ENCODE measurements around the gene ZNG1B.
"Not testable (repeated sequence)": the region's sequence is repeated elsewhere in the genome, so short reads cannot be mapped to it uniquely, and the experiment has no call there.

DNA sequence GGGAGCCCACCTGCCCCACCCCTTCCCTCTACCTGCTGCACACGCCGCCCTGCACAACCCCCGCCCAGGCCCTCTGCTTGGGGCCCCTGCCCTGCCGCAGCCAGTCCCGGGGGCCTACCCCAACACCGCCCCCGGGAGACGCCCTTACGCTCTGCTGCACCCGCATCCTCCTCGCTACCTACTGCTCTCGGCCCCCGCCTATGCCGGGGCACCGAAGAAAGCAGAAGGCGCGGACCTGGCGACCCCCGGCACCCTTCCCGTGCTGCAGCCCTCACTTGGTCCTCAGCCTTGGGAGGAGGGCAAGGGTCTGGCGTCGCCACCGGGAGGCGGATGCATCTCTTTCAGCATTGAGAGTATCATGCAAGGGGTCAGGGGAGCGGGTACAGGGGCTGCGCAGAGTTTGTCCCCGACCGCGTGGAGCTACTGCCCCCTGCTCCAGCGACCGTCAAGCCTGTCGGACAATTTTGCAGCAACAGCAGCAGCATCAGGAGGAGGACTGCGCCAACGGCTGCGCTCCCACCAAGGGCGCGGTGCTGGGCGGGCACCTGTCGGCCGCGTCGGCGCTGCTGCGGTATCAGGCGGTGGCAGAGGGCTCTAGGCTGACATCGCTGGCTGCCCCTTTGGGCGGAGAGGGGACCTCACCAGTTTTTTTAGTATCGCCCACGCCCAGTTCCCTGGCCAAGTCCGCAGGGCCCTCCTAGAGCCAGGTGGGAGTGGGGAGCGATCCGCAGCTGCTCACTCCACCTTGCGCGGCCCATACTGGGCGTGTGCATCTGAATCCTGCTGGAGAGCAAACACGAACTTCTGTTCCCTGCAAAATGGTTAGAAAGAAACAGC, 62.6 kb downstream of the ZNG1B start:
- TF ChIP-seq, protein P1, sequence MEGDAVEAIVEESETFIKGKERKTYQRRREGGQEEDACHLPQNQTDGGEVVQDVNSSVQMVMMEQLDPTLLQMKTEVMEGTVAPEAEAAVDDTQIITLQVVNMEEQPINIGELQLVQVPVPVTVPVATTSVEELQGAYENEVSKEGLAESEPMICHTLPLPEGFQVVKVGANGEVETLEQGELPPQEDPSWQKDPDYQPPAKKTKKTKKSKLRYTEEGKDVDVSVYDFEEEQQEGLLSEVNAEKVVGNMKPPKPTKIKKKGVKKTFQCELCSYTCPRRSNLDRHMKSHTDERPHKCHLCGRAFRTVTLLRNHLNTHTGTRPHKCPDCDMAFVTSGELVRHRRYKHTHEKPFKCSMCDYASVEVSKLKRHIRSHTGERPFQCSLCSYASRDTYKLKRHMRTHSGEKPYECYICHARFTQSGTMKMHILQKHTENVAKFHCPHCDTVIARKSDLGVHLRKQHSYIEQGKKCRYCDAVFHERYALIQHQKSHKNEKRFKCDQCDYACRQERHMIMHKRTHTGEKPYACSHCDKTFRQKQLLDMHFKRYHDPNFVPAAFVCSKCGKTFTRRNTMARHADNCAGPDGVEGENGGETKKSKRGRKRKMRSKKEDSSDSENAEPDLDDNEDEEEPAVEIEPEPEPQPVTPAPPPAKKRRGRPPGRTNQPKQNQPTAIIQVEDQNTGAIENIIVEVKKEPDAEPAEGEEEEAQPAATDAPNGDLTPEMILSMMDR (IDR thresholded peaks at IDR 0.05; ENCODE audit: low read depth, low read length), result not testable (repeated sequence)
- not testable (repeated sequence) for TF ChIP-seq POLR2A (IDR thresholded peaks at IDR 0.05; ENCODE audit: extremely low read depth, insufficient read length)
